OCI-LY7 (cell line): ENCODE results near the gene PI3. TPM values are rescaled to one million over a fixed set of nuclear protein-coding genes. Genes with fewer than 3 reads are reported as not detected.

Experiments
- BruUV-seq: library from RNA; stranded (reverse); fragments of 400-500 nt; replicated peaks from 2 replicates; lab custom pipeline; 2021; lab: Mats Ljungman, UMichigan
- CTCF ChIA-PET: fragments of 300-600 bp; sonication (Branson Sonifier 250); formaldehyde crosslinking; loops from one replicate; lab custom pipeline; 2022; ENCODE audit warnings: antibody characterized with exemption; ENCODE audit not compliant: unreplicated experiment; lab: Charles Lee
- POLR2A ChIA-PET: fragments of 300-600 bp; sonication (Branson Sonifier 250); formaldehyde crosslinking; loops from one replicate; lab custom pipeline; 2022; ENCODE audit warnings: antibody characterized with exemption; lab: Charles Lee
- DNase-seq: peaks from one replicate; pipeline ENCODE4 v3.0.0-alpha.2; 2015; ENCODE audit warnings: low spot score
- H2AFZ ChIP-seq: fragments of 200-600 bp; sonication (generic), shearing (Covaris generic); 2 replicates; pipeline ENCODE4 v1.6.1; 2014; ENCODE audit warnings: mild to moderate bottlenecking, antibody characterized with exemption, low read length, moderate library complexity
- H3K27ac ChIP-seq: fragments of 200-600 bp; sonication (generic); 2 replicates; pipeline ENCODE4 v1.5.1; 2014; ENCODE audit warnings: mixed run types, low read depth, mild to moderate bottlenecking, moderate library complexity, low read length, inconsistent platforms; ENCODE audit not compliant: poor library complexity, severe bottlenecking
- H3K36me3 ChIP-seq: fragments of 200-600 bp; sonication (generic); 2 replicates; pipeline ENCODE4 v1.6.1; 2014; ENCODE audit warnings: mild to moderate bottlenecking, antibody characterized with exemption, low read length, moderate library complexity, mixed read lengths; ENCODE audit not compliant: insufficient read depth
- H3K4me1 ChIP-seq: fragments of 200-600 bp; sonication (generic); 2 replicates; pipeline ENCODE4 v1.5.1; 2014; ENCODE audit warnings: mild to moderate bottlenecking, low read length; ENCODE audit not compliant: insufficient read depth, poor library complexity, severe bottlenecking
- H3K4me2 ChIP-seq: fragments of 200-600 bp; sonication (generic); 2 replicates; pipeline ENCODE4 v1.6.1; 2014; ENCODE audit warnings: mild to moderate bottlenecking, low read length
- H3K4me3 ChIP-seq: fragments of 200-600 bp; sonication (generic); 2 replicates; pipeline ENCODE4 v1.5.1; 2014; ENCODE audit warnings: mild to moderate bottlenecking, low read depth, low read length; ENCODE audit not compliant: poor library complexity, severe bottlenecking
- H3K79me2 ChIP-seq: fragments of 200-600 bp; sonication (generic); 2 replicates; pipeline ENCODE4 v1.6.1; 2016; ENCODE audit warnings: low read depth, mild to moderate bottlenecking, low read length, moderate library complexity, mixed read lengths; ENCODE audit not compliant: insufficient read depth
- H3K9me2 ChIP-seq: fragments of 200-600 bp; sonication (generic); 2 replicates; pipeline ENCODE4 v1.6.1; 2016; ENCODE audit warnings: mild to moderate bottlenecking, low read length, mixed read lengths; ENCODE audit not compliant: insufficient read depth
- H3K9me3 ChIP-seq: fragments of 200-600 bp; sonication (generic); 2 replicates; pipeline ENCODE4 v1.6.1; 2014; ENCODE audit warnings: mild to moderate bottlenecking, mixed run types, low read length, mixed read lengths
- H4K20me1 ChIP-seq: fragments of 200-600 bp; sonication (generic); 2 replicates; pipeline ENCODE4 v1.6.1; 2014; ENCODE audit warnings: mild to moderate bottlenecking, antibody characterized with exemption, low read length, moderate library complexity, mixed read lengths; ENCODE audit not compliant: insufficient read depth
- CTCF ChIP-seq: fragments of 200-600 bp; sonication (generic); conservative IDR thresholded peaks from 2 replicates; pipeline ENCODE4 v1.5.1; 2014; ENCODE audit warnings: mild to moderate bottlenecking, antibody characterized with exemption, low read length, moderate library complexity, mixed read lengths
- EZH2phosphoT487 ChIP-seq: fragments of 200-600 bp; sonication (generic); IDR thresholded peaks from 2 replicates; pipeline ENCODE4 v1.6.1; 2018; ENCODE audit warnings: low read depth, borderline replicate concordance, mild to moderate bottlenecking, mixed run types, antibody characterized with exemption, low read length, moderate library complexity, mixed read lengths
- intact Hi-C: fragments of 100-400 bp; cut with micrococcal nuclease; formaldehyde crosslinking; loops from one replicate; pipeline ENCODE4 v1.10.0; 2022; ENCODE audit not compliant: unreplicated experiment
- total RNA-seq, 2 experiments: library from RNA; depleted of rRNA in 1 of 2; stranded (reverse); fragments of >200 nt in 1 of 2; shearing (Covaris generic) in 1 of 2; gene quantifications; 2 replicates each; pipeline ENCODE4 v1.2.3, GENCODE V29; 2014 to 2022

PI3 gene
- total RNA-seq, 2 experiments from 2014 or later: not detected

GRCh38 chr20:45209924-45210323 lies 35.2 kb downstream of the PI3 start:
- Histone ChIP-seq H4K20me1 (no peaks in the 10 kb centered on the region), H2AFZ (no peak overlapping the region), H3K4me2 (no peak overlapping the region), H3K36me3 (no peaks in the 10 kb centered on the region), H3K9me2 (no peaks in the 10 kb centered on the region), H3K27ac (no peak overlapping the region), H3K79me2 (no peaks in the 10 kb centered on the region), H3K4me3 (no peak overlapping the region), H3K9me3 (no peaks in the 10 kb centered on the region), H3K4me1 (no peaks in the 10 kb centered on the region)
- no peak for DNase-seq
- CTCF ChIA-PET: no interaction called here
- BruUV-seq: no TSS peak
- intact Hi-C loops: loop anchor here (10.0 kb wide), 2 partner anchors 65 to 695 kb away; no protein-coding TSS in a partner anchor
- POLR2A ChIA-PET: no interaction called here
- TF ChIP-seq EZH2phosphoT487: no peak
- TF ChIP-seq CTCF: no peak

GRCh38 chr20:45211569-45212474 lies 37.1 kb downstream of the PI3 start:
- TF ChIP-seq EZH2phosphoT487: no peak
- TF ChIP-seq CTCF: no peak
- no TSS peak for BruUV-seq
- no peak for DNase-seq
- intact Hi-C loops: loop anchor here (10.0 kb wide), 1 partner anchor 697 kb away; no protein-coding TSS in a partner anchor
- Histone ChIP-seq H2AFZ (no peak overlapping the region), H3K9me3 (no peaks in the 10 kb centered on the region), H3K4me1 (no peaks in the 10 kb centered on the region), H3K4me3 (no peak overlapping the region), H3K9me2 (no peaks in the 10 kb centered on the region), H4K20me1 (no peaks in the 10 kb centered on the region), H3K79me2 (no peaks in the 10 kb centered on the region), H3K27ac (no peak overlapping the region), H3K4me2 (no peak overlapping the region), H3K36me3 (no peaks in the 10 kb centered on the region)
- ChIA-PET CTCF (no interaction called here), POLR2A (no interaction called here)

DNA sequence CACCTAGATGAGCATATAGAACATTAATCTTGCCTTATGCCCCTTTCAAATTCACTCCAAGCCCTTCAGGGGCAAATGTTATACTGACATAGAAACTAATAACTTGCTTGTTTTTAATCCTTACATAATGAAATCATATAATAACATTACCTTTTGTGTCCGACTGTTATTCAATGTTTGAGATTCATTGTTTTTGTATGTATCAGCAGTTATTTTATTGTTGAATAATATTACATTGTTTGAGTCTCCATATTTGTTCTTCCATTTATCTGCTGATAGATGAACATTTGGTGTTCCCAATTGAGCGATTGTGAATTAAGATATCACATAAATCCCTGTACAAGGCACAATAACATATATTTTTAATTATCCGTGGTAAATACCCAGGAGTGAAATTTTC lies 38.1 kb downstream of the PI3 start:
- ChIA-PET CTCF (no interaction called here), POLR2A (no interaction called here)
- no peaks in the 10 kb centered on the region for H3K9me2 ChIP-seq
- H3K4me1 ChIP-seq: no peaks in the 10 kb centered on the region
- intact Hi-C loops: loop anchor here (10.0 kb wide), 1 partner anchor 698 kb away; no protein-coding TSS in a partner anchor
- TF ChIP-seq EZH2phosphoT487 (no peak), CTCF (no peak)
- no peak overlapping the region for H3K27ac ChIP-seq
- BruUV-seq: no TSS peak
- no peaks in the 10 kb centered on the region for H3K9me3 ChIP-seq
- H2AFZ ChIP-seq: no peak overlapping the region
- H4K20me1 ChIP-seq: no peaks in the 10 kb centered on the region
- H3K79me2 ChIP-seq: no peaks in the 10 kb centered on the region
- H3K36me3 ChIP-seq: no peaks in the 10 kb centered on the region
- no peak for DNase-seq
- no peak overlapping the region for H3K4me3 ChIP-seq
- no peak overlapping the region for H3K4me2 ChIP-seq
